Umbilical cord (tissue), 2 donors: Measurements from ENCODE around the gene SLC17A7. TPM values are rescaled to one million over a fixed set of nuclear protein-coding genes. Genes with fewer than 3 reads are reported as not detected.

Experiments
- DNase-seq: peaks from one replicate; pipeline ENCODE4 v3.0.0-alpha.2; 2015; ENCODE audit warnings: low spot score
- total RNA-seq: library from RNA; depleted of rRNA; stranded (reverse); fragments of >200 nt; gene quantifications from one replicate; pipeline ENCODE4 v1.2.3, GENCODE V29; 2014; ENCODE audit warnings: low replicate concordance; ENCODE audit not compliant: insufficient read depth

The SLC17A7 gene
- total RNA-seq, 1 donor from 2014 or later: 0.72 TPM

DNA sequence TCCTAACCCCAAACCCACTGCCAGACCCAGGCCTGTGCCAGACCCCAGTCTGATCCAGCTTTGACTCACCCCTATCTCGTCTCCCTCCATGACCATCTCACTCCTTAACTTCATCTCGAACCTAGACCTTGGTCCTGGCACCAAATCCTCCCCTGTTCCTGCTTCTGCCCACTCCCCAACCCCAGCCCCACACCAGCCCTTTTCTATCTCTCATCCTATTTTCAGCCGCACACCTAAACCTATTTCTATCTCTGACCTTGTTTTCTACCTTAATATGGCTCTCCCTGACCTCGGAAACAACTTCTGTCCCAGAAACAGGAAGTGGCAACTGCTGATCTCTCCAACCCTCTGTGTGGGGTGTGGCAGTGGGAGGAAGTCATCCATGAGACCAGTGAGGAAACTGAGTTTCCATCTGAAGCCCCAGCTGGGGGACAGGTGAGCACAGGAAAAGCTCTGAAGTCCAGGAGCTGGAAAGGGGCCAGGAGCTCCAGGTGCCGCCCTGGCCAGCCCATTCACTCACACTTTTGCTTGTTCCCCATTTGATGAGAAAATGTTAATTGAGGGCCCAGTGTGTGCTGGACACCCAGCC lies 31.8 kb downstream of the SLC17A7 start:
- DNase-seq: no peak

DNA sequence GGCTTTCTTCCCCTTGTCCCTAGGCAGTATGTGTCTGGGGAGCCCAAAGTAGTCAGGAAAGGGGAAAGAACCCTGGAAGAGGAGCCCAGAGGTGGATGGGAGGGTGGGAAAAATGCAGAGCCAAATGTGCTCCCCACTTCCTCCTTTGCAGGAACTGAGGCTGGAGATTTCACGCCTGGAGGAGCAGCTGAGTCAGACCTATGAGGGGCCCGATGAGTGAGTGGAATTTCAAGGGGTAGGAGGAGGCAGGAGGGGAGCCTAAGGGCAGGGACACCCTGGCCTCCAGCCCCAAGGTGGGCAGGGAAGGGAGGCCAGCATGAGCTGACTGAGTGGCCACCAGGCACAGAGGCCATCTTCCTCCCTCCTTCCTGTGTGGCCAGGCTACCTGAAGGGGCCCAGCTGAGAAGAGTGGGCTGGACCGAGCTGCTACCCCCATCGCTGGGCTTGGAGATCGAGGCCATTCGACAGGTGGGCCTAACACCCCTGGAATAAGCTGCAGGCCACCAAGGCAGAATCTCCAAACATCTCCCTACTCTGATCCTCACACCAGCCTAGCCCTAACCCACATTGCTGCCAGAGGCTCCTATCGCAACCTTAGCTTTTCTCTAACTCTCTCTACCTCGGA lies 32.4 kb downstream of the SLC17A7 start:
- DNase-seq: no peak

DNA sequence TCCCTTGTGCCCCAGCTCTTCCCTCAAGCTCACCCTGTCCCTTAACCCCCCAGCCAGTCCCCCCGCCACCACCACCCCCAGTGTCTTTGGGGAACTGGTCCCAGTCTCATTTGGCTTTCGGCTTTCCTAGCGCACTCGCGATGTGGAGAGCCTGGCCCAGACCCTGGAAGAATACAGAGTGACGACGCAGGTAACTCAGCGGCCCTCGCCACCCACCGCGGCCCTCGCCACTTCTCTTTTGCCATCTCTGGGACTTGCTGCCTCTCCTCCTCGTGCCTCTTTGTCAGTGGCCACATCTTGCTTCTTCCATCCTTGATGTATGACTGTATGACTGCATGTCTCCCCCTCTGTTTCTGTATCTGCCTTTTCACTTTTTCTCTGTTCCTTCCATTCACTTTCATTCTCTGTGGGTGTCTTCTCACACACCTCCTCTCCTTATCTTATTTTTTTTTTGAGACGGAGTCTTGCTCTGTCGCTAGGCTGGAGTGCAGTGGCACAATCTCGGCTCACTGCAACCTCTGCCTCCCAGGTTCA lies 33.8 kb downstream of the SLC17A7 start:
- DNase-seq: no peak

DNA sequence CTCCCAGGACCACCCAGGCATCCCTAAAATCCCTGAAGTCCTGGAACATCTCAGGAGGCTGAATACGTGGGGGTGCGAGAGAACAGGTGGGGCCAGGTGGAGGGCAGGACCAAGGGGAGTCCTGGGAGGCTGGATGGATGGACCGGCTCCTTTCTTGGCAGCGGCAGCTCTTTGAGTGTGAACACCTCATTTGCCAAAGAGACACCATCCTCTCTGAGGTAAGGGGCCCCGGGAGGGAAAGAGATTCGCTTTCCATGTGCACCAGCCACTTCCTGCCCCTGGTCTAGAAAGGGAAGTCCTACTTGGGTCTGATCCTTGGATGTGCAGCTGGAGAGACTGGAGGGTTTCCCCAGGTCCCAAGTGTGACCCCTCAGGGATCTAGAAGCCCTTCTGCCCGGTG lies 34.2 kb downstream of the SLC17A7 start:
- no peak for DNase-seq

DNA sequence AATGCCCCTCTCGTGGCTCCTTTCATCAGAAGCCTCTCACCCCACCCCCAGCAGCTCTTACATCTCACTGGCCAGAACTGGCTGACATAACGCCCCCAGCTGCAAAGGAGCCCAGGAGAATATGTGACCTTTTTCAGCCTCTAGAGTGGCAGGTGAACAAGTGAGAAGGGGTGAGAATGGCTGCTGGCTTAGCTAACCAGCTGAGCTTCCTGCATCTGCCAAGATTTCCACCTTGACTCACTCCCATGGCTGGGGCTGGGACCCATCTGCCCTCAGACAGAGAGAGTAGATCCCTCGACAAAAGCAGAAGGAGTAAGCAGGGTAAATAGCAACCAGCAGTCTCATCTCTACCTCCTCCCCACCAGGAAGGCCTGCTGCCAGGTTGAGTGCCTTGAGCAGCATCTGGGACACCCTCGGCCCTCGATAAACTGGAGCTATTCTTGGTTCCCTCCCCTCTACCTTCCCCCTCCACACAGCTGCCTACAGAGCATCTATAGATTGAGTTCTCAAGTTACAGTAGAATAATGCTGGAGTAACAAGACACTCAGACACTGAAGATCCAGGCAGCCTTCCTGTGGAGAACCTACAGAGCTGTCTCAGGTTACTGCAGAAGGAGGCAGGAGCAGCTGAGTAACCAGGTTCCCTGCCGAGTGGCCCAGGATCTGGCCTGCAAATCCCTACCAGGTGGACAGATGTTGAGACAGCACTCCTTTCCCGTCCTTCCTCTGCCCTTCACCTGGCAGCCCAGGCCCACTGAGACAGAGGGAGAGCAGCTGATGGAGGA lies 37.7 kb downstream of the SLC17A7 start:
- DNase-seq: no peak

DNA sequence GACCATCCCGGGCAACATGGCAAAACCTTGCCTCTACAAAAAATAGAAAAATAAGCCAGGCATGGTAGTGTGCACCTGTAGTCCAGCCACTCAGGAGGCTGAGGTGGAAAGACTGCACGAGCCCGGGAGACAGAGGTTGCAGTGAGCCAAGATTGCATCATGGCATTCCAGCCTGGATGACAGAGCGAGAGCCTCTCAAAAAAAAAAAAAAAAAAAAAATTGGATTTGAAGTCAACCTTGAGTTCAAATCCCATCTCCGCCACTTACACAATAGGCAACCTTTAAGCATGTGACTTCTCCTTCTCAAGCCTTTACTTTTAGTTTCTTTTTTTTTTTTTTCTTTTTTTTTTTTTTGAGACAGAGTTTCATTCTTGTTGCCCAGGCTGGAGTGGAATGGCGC lies 41.3 kb downstream of the SLC17A7 start:
- DNase-seq: no peak

DNA sequence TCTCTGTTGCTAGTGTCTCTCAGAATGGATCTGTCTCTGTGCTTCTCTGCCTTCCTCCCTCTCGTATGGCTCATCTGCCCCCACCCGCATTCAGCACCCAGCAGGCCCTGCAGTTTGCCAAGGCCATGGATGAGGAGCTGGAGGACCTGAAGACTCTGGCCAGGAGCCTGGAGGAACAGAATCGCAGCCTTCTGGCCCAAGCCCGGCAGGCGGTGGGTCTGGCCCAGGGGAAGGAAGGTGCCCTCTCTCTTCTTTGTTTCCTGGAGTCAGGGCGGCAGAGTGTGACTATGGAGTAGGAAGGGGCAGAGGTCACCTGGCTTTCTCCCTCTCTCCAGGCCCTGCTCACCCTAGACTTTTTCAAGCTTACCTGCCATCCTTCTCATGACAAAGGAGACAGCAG lies 42.4 kb downstream of the SLC17A7 start:
- DNase-seq: no peak

DNA sequence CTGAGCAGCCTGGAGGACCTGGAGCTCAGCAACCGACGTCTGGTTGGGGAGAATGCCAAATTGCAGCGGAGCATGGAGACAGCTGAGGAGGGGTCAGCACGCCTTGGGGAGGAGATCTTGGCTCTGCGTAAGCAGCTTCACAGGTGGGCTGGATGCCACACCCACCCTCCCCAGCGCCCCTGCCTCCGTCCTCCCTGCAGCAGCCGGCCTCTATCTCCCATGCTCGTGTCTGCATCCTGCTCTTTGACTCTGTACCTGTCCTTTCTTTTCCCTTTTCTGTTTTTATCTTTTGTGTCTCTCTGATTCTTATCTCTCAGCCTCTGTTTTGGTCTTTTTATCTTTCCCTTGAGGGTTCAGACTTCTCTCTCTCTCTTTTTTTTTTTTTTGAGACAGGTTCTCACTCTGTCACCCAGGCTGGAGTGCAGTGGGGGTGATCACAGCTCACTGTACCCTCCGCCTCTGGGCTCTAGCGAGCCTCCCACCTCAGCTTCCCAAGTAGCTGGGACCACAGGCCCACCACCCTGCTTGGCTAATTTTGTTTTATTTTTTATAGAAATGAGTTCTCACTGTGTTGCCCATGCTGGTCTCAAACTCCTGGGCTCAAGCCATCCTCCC lies 43.2 kb downstream of the SLC17A7 start:
- no peak for DNase-seq

DNA sequence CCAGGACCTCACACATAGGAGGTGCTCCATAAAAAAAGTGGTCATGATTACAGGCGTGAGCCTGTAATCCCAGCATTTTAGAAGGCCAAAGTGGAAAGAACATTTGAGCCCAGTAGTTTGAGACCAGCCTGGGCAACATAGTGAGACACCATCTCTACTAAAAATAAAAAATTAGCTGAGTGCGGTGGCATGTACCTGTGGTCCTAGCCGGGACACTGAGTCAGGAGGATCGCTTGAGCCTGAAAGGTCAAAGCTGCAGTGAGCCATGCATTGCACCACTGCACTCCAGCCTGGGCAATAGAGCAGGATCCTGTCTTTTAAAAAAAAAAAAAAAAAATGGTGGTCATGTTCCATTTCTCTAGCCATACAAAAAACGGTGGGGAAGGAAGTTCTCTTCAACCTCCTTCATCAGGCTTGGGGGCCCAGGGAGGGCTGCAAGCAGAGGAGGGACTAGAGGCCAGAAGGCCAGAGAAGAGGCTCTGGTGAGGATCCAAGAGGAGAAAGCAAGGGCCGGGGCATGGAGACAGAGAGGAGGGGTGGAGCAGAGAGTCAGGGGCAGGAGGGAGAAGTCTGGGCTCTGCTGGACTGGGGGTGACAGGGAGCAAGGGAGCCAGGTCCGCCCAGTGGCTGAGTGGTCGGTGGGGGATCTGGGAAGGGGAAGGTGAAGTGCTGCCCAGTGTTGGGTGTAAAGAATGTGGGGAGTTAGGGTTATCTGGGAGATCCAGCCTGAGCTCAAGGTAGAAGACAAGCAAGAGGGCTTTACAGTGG lies 44.4 kb downstream of the SLC17A7 start:
- no peak for DNase-seq

DNA sequence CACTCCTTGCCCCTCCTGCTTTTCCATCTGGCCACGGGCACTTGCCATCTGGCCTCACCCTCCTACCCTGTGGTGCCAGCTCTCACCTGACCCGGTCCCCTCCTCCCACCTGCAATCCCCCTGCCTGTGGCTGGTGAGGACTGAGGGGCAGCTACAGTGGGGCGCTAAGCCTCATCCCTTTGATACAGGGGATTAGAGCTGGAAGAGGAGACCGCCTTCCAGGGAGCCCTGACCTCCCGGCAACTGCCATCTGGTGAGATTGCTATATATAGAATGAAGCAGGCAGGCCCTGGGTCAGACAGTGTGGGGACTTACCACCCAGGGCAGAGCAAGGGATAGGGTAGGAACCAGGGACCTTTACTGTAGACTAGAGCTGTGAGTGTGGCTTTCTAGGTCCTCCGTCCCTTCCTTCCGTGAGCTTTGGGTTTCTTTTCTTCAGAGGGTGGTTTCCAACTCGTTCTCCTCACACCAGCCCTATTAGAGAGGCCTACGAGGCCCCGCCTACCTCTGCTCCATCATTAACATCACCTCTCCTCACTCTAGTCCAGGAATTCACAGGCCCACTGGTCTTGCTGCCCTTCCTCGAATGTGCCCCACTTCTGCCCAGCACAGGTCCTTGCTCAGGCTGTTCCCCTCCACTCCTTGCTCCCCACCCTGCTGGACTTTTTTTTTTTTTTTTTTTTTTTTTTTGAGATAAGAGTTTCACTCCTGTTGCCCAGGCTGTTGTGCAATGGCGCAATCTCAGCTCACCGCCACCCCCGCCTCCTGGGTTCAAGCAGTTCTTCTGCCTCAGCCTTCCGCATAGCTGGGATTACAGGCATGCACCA lies 45.5 kb downstream of the SLC17A7 start:
- no peak for DNase-seq

DNA sequence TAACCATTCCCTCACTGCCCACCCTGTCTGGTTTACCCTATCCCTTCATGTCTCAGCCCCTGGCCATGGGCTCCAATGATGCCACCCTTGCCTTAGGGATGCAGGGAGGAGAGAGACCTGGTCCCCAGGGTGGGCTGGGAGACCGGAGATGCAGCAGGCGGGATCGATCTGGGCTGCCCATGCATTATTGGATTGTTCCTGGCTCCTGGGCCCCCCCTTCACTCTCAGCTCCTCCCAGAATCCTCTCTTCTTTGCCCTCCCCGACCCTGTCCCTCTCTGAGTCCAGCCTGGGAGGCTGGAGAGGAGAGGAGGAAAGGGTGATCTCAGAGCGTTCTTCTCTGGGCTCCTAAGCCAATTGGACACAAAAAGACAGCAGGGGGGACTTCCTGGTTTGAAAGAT lies 47.4 kb downstream of the SLC17A7 start:
- DNase-seq: no peak

DNA sequence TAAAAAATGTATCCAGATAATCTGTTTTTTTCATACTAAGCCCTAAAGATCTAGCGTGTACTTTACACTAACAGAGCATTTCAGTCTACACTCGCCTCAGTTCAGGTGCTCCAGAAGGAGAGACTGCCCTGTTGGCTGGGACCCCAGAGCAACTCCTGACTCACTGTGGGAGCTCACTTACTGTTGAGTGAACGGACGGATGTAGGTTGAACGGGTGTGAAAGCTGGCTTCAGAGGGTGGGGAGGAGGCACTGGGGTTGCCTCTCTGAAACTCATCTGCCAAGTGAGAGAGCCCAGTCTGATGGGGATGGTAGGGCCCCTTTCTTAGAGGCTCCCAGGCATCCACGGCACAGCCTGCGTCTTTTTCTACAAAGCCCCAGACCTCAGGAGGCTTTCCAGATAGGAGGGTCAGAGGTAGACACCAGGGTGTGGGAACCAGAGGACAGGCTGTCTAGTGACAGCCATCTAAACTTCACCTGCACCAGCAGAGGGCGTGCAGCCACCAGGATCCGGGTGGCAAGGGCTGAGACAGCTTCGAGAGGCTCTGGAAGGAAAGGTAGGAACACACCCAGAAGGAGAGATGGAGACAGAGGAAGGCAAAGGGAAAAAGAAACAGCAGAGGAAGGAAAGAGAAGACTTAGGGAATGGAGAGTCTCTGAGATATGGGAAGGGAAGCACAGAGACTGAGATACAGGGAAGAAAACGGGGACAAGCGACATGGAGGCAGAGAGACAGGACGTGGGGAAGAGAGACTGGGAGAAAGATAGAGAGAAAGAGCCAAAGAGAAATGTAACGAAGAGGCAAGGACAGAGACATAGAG lies 49.5 kb downstream of the SLC17A7 start:
- peak; percentile 75 for DNase-seq

DNA sequence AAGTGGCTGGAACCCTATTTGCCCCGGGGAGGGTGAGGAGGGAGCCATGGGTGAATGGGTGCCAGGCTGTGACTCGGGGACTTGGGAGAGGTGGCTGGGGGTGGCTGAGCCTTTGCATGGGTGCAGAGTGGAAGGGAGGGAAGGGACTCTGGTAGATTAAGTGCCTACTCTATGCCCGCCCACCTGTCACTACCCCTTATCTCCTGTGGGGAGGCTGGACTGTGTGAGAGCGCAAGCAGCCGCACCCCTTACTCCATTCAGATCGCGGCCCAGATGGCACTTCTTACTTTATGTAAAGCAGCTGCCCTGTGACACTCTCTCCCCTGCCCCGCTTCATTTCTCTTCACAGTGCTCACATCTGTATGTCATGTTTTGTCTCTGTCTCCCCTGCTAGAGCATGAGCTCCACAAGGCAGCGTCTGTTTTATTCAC lies 50.4 kb downstream of the SLC17A7 start:
- DNase-seq: no peak

DNA sequence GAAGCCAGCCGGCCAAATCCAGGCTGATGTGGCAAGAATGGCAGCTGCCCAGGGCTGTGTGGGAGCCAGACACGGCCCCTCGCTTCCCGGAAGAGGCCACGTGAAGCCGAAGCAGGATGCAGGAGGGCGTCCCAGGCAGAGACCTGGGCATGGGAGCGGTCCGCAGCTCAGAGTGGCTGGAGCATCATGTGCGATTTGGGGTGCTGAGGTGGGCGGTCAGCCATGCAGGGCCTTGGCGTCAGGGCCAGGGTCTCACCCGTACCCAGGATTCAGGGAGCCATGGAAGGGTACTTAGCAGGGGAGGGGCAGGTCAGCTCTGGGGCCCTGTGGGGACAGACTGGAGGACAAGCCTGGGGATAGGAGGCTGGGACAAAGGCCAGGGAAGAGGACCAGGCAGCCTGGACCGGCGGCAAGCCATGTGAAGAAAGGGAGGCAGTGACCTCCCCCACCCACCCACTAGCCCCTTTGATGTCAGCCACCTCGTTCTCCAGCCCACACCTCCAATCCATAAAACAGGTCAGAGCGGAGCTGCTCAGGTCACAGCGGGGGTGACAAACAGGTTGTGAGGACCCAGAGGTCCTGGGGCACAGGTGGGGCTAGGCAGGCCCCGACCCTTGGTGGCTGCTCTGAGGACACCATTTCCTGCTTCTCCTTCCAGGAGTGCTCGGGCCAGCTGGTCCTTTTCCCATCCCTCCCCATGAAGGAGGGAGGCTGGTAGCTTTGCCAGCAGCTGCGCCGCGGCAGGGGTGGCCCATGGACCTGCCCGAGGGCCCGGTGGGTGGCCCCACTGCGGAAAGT lies 51.0 kb downstream of the SLC17A7 start:
- DNase-seq: no peak

DNA sequence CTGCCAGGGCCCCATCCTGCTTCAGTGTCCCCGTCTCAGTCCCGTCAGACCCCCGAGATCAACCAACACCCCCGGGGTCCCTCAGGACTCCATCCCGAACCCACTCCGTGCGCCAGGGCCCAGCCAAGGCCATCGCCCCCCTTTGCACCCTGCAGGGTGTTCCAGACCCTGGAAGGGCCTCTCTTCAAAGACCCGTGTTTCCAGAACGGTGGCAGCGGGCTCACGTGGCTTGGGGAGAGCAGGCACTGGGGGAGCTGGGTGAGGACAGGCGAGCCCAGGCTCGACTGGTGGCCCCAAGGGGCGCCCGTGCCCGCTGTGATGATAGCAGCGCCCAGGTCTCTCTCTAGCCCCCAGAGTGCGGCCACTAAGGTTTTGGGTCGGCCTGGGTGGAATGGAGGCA lies 51.9 kb downstream of the SLC17A7 start:
- DNase-seq: no peak

DNA sequence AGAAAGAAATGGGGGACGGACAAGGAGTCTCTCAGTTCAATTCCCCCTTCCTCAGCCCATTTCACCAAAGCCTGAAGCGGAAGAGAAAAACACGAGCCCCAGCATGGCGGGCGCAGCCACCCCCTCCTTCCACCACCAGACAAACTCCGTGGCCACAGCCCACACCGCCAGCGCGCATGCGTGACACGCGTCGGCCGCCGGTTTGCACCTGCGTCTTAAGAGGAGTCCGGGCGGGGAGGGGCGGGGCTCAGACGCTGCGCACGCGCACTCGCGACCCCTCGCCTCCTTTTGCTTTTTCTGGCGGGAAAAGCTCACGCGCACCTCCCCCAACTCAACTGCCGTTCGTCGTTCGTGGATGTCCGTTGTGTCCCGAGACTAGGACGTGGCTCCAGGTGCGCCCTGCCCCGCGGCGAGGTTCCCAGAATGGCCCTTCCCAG lies 53.4 kb downstream of the SLC17A7 start, which contains the start of gene KASH5:
Gene KASH5 (plus strand): TSS at position 314 of the 437 bp plus-strand sequence. CDS start 2,635 bp downstream, outside the sequence.
- peak; percentile 50 for DNase-seq

DNA sequence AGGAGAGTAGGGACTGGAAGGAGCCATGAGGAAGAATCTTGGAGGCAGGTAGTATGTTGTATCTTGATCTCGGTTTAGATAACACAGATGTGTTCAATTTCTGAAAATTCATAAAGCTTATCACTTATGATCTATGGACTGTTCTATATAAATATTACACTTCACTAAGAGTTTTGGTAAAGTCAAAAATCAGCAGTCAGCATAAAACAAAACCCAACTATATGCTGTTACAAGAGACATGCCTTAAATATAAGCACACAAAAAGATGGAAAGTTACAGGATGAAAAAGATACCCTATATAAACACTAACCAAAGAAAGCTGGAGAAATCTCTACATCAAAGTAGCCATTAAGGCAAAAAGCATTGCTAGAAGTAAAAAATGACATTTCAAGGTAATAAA lies 57.7 kb downstream of the SLC17A7 start:
- no peak for DNase-seq

DNA sequence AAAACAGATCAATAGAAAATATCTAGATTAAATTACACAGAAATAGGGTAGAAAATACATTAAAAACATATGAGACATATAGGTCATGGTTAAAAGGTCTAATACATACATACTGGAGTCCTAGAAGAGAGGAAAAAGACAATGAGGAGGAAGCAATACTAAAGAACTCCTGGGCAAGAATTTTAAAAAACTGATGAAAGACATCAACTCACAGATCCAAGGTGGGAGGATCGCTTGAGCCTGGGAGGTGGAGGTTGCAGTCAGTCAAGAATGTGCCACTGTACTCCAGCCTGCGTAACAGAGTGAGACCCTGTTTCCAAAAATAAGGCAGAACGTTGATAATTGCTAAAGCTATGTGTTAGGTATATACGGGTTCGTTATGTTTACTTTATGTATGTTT lies 58.7 kb downstream of the SLC17A7 start:
- no peak for DNase-seq

DNA sequence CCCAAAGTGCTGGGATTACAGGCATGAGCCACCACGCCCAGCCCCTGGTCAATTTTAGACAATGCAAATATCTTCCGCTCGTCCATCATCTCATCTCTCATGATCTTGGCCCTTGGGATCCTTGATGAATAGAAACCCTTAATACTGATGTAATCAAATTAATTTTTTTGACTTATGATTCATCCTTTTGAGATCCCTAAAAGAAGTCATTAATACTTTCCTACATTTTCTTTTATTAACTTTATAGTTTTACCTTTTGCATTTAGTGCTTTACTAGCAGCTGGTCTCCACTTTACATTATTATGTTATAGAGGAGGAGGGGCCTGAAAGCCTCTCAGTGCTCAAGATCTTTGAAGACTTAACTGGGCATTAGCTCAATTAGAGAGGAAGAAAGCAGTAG lies 60.9 kb downstream of the SLC17A7 start:
- no peak for DNase-seq
